Prostate gland (tissue), 2 donors: ENCODE results near the gene MYBL2.

Experiments used
- POLR2A ChIP-seq: fragments of 450-650 bp; IDR thresholded peaks from one replicate; pipeline ENCODE4 v1.6.1; 2016; ENCODE audit warnings: antibody characterized with exemption, mild to moderate bottlenecking
- POLR2AphosphoS5 ChIP-seq: sonication (generic); formaldehyde crosslinking; IDR thresholded peaks from one replicate; pipeline ENCODE4 v1.6.1; 2017; ENCODE audit warnings: antibody characterized with exemption
- TF ChIP-seq, protein P1 (sequence below), 4 experiments: fragments of 200-600 bp in 2 of 4; fragments of 450-650 bp in 2 of 4; sonication (generic) in 2 of 4; IDR thresholded peaks; 1 replicate in 3 of 4; 2 replicates in 1 of 4; pipeline ENCODE4 v1.5.1; 2016 to 2019; ENCODE audit warnings: antibody characterized with exemption in 4 of 4, mild to moderate bottlenecking in 2 of 4, moderate library complexity in 2 of 4

DNA sequence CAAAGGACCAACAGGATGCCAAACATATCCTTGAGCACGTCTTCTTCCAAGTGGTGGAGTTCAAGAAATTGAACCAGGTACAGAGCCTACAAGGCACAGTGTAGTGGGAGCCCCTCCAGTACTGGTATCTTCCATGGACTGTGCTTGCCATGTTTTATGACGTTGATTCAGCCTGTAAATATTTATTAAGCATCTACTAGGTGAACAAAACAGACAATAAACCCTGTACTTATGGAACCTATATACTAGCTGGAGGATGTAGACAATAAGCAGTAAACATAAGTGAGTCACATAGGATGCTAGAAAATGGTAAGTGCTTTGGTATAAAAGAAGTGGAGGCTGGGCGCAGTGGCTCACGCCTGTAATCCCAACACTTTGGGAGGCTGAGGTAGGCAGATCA is 24.4 kb upstream of the MYBL2 start:
- TF ChIP-seq, protein P1, sequence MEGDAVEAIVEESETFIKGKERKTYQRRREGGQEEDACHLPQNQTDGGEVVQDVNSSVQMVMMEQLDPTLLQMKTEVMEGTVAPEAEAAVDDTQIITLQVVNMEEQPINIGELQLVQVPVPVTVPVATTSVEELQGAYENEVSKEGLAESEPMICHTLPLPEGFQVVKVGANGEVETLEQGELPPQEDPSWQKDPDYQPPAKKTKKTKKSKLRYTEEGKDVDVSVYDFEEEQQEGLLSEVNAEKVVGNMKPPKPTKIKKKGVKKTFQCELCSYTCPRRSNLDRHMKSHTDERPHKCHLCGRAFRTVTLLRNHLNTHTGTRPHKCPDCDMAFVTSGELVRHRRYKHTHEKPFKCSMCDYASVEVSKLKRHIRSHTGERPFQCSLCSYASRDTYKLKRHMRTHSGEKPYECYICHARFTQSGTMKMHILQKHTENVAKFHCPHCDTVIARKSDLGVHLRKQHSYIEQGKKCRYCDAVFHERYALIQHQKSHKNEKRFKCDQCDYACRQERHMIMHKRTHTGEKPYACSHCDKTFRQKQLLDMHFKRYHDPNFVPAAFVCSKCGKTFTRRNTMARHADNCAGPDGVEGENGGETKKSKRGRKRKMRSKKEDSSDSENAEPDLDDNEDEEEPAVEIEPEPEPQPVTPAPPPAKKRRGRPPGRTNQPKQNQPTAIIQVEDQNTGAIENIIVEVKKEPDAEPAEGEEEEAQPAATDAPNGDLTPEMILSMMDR (IDR thresholded peaks at IDR 0.05) = no peak
- no peak for TF ChIP-seq POLR2AphosphoS5
- TF ChIP-seq POLR2A = no peak
